H1 (cell line): ENCODE data around the gene LAIR2. TPM values are rescaled to one million over a fixed set of nuclear protein-coding genes. Genes with fewer than 3 reads are reported as not detected.

ENCODE experiments used
- CTCF ChIA-PET: fragments of 300-600 bp; sonication (Branson Sonifier 250); formaldehyde crosslinking; loops from one replicate; lab custom pipeline; 2021; ENCODE audit not compliant: partially characterized antibody; lab: Charles Lee
- POLR2A ChIA-PET: fragments of 300-600 bp; sonication (Branson Sonifier 250); formaldehyde crosslinking; loops from one replicate; lab custom pipeline; 2021; ENCODE audit warnings: inconsistent platforms; ENCODE audit not compliant: partially characterized antibody; lab: Charles Lee
- DNase-seq, 2 experiments: peaks; one replicate each; pipeline versions ENCODE4 v3.0.0 to v3.0.0-alpha.2; 2010 to 2022; ENCODE audit warnings: low spot score in 2 of 2, low read depth in 1 of 2, mixed read lengths in 1 of 2
- FAIRE-seq: peaks from 2 replicates; lab custom pipeline; 2011; peaks lifted over from hg19 to GRCh38; lab: Jason Lieb, UNC
- H2AFZ ChIP-seq: 2 replicates; pipeline ENCODE4 v1.8.1; 2012; ENCODE audit warnings: low read length, inconsistent platforms
- H2AK5ac ChIP-seq: 2 replicates; pipeline ENCODE4 v1.6.1; 2013; ENCODE audit warnings: low read depth, low read length
- H2BK120ac ChIP-seq: replicated peaks from 2 replicates; pipeline ENCODE3; 2013; ENCODE audit warnings: low read depth, low read length, inconsistent platforms
- H2BK12ac ChIP-seq: 2 replicates; pipeline ENCODE4 v1.6.1; 2013; ENCODE audit warnings: low read depth, low read length
- H2BK15ac ChIP-seq: 2 replicates; pipeline ENCODE4 v1.6.1; 2013; ENCODE audit warnings: low read length
- H2BK20ac ChIP-seq: 2 replicates; pipeline ENCODE4 v1.6.1; 2013; ENCODE audit warnings: low read length
- H2BK5ac ChIP-seq: 2 replicates; pipeline ENCODE4 v1.6.1; 2013; ENCODE audit warnings: low read depth, low read length
- H3K14ac ChIP-seq: 2 replicates; pipeline ENCODE4 v1.6.1; 2013; ENCODE audit warnings: inconsistent platforms; ENCODE audit not compliant: insufficient read length
- H3K18ac ChIP-seq: 2 replicates; pipeline ENCODE4 v1.6.1; 2013; ENCODE audit warnings: low read length; ENCODE audit errors: extremely low read depth
- H3K23ac ChIP-seq: 2 replicates; pipeline ENCODE4 v1.6.1; 2013; ENCODE audit warnings: inconsistent platforms; ENCODE audit not compliant: insufficient read length
- H3K23me2 ChIP-seq: 2 replicates; pipeline ENCODE4 v1.6.1; 2013; ENCODE audit warnings: low read depth, low read length
- H3K27ac ChIP-seq: 2 replicates; pipeline ENCODE4 v1.6.1; 2011; ENCODE audit warnings: low read depth, low read length, inconsistent platforms
- H3K27me3 ChIP-seq, 4 experiments: replicated peaks in 1 of 4; 1 replicate in 1 of 4; 2 replicates in 3 of 4; pipeline versions ENCODE4 v1.6.1 to v1.8.1; 2011 to 2013; ENCODE audit warnings: low read length in 3 of 4, mild to moderate bottlenecking in 3 of 4, inconsistent platforms in 2 of 4, mixed read lengths in 2 of 4, moderate library complexity in 1 of 4; ENCODE audit not compliant: control insufficient read depth in 3 of 4, insufficient read depth in 3 of 4; ENCODE audit errors: extremely low read depth in 1 of 4
- H3K36me3 ChIP-seq, 4 experiments: 2 replicates each; pipeline versions ENCODE4 v1.6.1 to v1.8.1; 2011 to 2013; ENCODE audit warnings: mild to moderate bottlenecking in 4 of 4, low read length in 3 of 4, moderate library complexity in 2 of 4, control low read depth in 1 of 4, inconsistent platforms in 1 of 4; ENCODE audit not compliant: insufficient read depth in 4 of 4, control insufficient read depth in 2 of 4
- H3K4ac ChIP-seq: replicated peaks from 2 replicates; pipeline ENCODE3; 2013; ENCODE audit warnings: low read length, low read depth, mixed read lengths, inconsistent platforms; ENCODE audit not compliant: insufficient read length
- H3K4me1 ChIP-seq, 4 experiments: replicated peaks in 1 of 4; 1 replicate in 1 of 4; 2 replicates in 3 of 4; pipeline versions ENCODE4 v1.6.1 to v1.8.1; 2011 to 2013; ENCODE audit warnings: low read length in 3 of 4, inconsistent platforms in 2 of 4, mixed read lengths in 1 of 4; ENCODE audit not compliant: insufficient read depth in 4 of 4, control insufficient read depth in 3 of 4
- H3K4me2 ChIP-seq, 2 experiments: 2 replicates each; pipeline versions ENCODE4 v1.6.1 to v1.8.1; 2011 to 2013; ENCODE audit warnings: low read depth in 2 of 2, low read length in 2 of 2, control low read depth in 1 of 2, inconsistent platforms in 1 of 2, mild to moderate bottlenecking in 1 of 2; ENCODE audit not compliant: insufficient read depth in 1 of 2
- H3K4me3 ChIP-seq, 4 experiments: fragments of 200-600, 300-600 bp in 1 of 4; sonication (generic), shearing (Covaris generic), sonication (Bioruptor Twin) in 1 of 4; 2 replicates each; pipeline versions ENCODE4 v1.5.1 to v1.8.1; 2011 to 2016; ENCODE audit warnings: low read length in 4 of 4, low read depth in 3 of 4, control low read depth in 2 of 4, inconsistent platforms in 2 of 4, mild to moderate bottlenecking in 2 of 4, mixed read lengths in 1 of 4, moderate library complexity in 1 of 4; ENCODE audit not compliant: insufficient read depth in 2 of 4; ENCODE audit errors: extremely low read depth in 1 of 4
- H3K56ac ChIP-seq: replicated peaks from 2 replicates; pipeline ENCODE3; 2013; ENCODE audit warnings: low read depth, mild to moderate bottlenecking, mixed read lengths, low read length, inconsistent platforms; ENCODE audit not compliant: insufficient read length
- H3K79me1 ChIP-seq: 2 replicates; pipeline ENCODE4 v1.6.1; 2013; ENCODE audit warnings: low read depth, low read length, control low read depth
- H3K79me2 ChIP-seq, 2 experiments: 2 replicates each; pipeline versions ENCODE4 v1.6.1 to v1.8.1; 2012 to 2013; ENCODE audit warnings: low read length in 2 of 2, mild to moderate bottlenecking in 2 of 2, inconsistent platforms in 1 of 2; ENCODE audit not compliant: insufficient read depth in 2 of 2, control insufficient read depth in 1 of 2
- H3K9ac ChIP-seq, 4 experiments: replicated peaks in 1 of 4; 1 replicate in 1 of 4; 2 replicates in 3 of 4; pipeline versions ENCODE4 v1.6.1 to v1.8.1; 2011 to 2013; ENCODE audit warnings: low read depth in 3 of 4, low read length in 3 of 4, control low read depth in 2 of 4, mild to moderate bottlenecking in 2 of 4, moderate library complexity in 2 of 4, inconsistent platforms in 1 of 4; ENCODE audit errors: extremely low read depth in 1 of 4
- H3K9me3 ChIP-seq, 2 experiments: 2 replicates each; pipeline versions ENCODE4 v1.6.1 to v1.8.1; 2012 to 2013; ENCODE audit warnings: mild to moderate bottlenecking in 2 of 2, moderate library complexity in 2 of 2, control low read depth in 1 of 2, inconsistent platforms in 1 of 2, low read depth in 1 of 2, low read length in 1 of 2, mixed read lengths in 1 of 2; ENCODE audit not compliant: insufficient read depth in 2 of 2
- H4K20me1 ChIP-seq, 2 experiments: replicated peaks in 1 of 2; 2 replicates each; pipeline versions ENCODE3 to v1.8.1; 2011 to 2013; ENCODE audit warnings: inconsistent platforms in 2 of 2, low read length in 2 of 2, mild to moderate bottlenecking in 1 of 2; ENCODE audit not compliant: insufficient read depth in 2 of 2, control insufficient read depth in 1 of 2
- H4K5ac ChIP-seq: 2 replicates; pipeline ENCODE4 v1.6.1; 2013; ENCODE audit warnings: low read length, low read depth, mixed read lengths, inconsistent platforms; ENCODE audit not compliant: insufficient read length
- H4K8ac ChIP-seq: 2 replicates; pipeline ENCODE4 v1.8.0; 2013; ENCODE audit warnings: mild to moderate bottlenecking, moderate library complexity, low read length, inconsistent platforms; ENCODE audit not compliant: insufficient read depth; ENCODE audit errors: extremely low read depth
- H4K91ac ChIP-seq: replicated peaks from 2 replicates; pipeline ENCODE3; 2013; ENCODE audit warnings: low read length, mixed read lengths, inconsistent platforms; ENCODE audit not compliant: insufficient read length
- SP2 ChIP-seq: IDR thresholded peaks from 2 replicates; pipeline ENCODE4 v1.6.1; 2012; ENCODE audit warnings: mild to moderate bottlenecking, low read length, inconsistent platforms
- WGBS, 2 experiments: shearing (Covaris generic) in 1 of 2; methylation state at CpG; one replicate each; pipeline versions ENCODE4 v1.1.6 to v1.1.7; 2013 to 2015; ENCODE audit warnings: low lambda C conversion rate in 2 of 2, mixed read lengths in 2 of 2, inconsistent platforms in 1 of 2, low coverage in 1 of 2, missing lambda C conversion rate in 1 of 2; ENCODE audit not compliant: insufficient replicate concordance in 2 of 2, insufficient coverage in 1 of 2, insufficient read length in 1 of 2; ENCODE audit errors: extremely low coverage in 1 of 2, missing lambda C conversion rate in 1 of 2; 5-methylcytosine and 5-hydroxymethylcytosine counted together
- polyA plus RNA-seq, 7 experiments: library from polyadenylated mRNA; depleted of rRNA in 3 of 7; stranded (reverse) in 5 of 7; unstranded in 2 of 7; fragments of >200 nt in 5 of 7; fragments of 200-250 nt in 2 of 7; gene quantifications; 1 replicate in 5 of 7; 2 replicates in 1 of 7; 4 replicates in 1 of 7; pipeline versions ENCODE4 v1.2.1 to v1.2.3, GENCODE V29; 2011 to 2013; ENCODE audit warnings: missing spikeins in 2 of 7, mixed read lengths in 2 of 7
- total RNA-seq: library from RNA; stranded (reverse); fragmentation: NEBNext Ultra II Directional; extraction: Animal tissue kit (Norgen Biotek cat#: 25700); gene quantifications from 2 replicates; pipeline ENCODE4 v1.2.1, GENCODE V29; 2021

LAIR2 gene
- total and polyA plus RNA-seq, 2 of the 8 experiments (the other 6 are each of a cell fraction or from before 2014, with no cell fraction given) = not detected

DNA sequence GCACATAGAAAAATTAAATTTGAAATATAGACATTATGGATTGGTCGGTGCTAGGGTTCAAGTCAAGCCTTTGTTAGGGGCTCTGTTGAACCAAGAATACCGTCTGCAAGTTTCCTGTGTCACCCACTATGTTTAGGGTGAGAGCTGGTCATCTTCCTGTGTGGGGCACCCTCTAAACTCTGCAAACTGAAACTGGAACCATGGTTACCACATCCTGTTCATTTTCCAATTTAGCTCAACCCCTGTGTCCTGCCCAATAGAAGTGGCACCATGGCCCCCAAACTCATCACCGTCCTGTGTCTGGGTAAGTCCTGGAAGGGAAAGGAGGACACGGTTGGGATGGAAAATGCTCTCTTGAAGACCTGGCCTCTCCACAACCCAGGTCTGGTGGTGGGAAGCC is 29.9 kb downstream of the LAIR2 start:
- H3K14ac ChIP-seq = no peak overlapping the region
- no peak overlapping the region for H3K4ac ChIP-seq
- H3K4me1 ChIP-seq = no peaks in the 10 kb centered on the region
- H2AFZ ChIP-seq = no peak overlapping the region
- no peaks in the 10 kb centered on the region for H3K23me2 ChIP-seq
- no peak overlapping the region for H4K5ac ChIP-seq
- no peaks in the 10 kb centered on the region for H3K79me2 ChIP-seq
- H2BK15ac ChIP-seq = no peak overlapping the region
- CTCF ChIA-PET = interaction anchor here (0.6 kb wide), 1 partner anchor 10 kb away, joined by 4 read pairs; no protein-coding TSS in a partner anchor
- H3K9me3 ChIP-seq = peaks cover 68 to 81% of the 10 kb centered on the region in 2 experiments
- no peak overlapping the region for H4K8ac ChIP-seq
- no peaks in the 10 kb centered on the region; a peak in 1 of 7 replicates for H3K27me3 ChIP-seq
- H3K79me1 ChIP-seq = no peaks in the 10 kb centered on the region
- H2BK120ac ChIP-seq = no peak overlapping the region
- no peak for TF ChIP-seq SP2
- H4K20me1 ChIP-seq = no peaks in the 10 kb centered on the region
- no peak for FAIRE-seq
- no peak overlapping the region for H2AK5ac ChIP-seq
- no peak overlapping the region for H2BK20ac ChIP-seq
- no peak overlapping the region for H3K56ac ChIP-seq
- no peak overlapping the region for H3K9ac ChIP-seq
- no peak overlapping the region for H3K18ac ChIP-seq
- H3K4me2 ChIP-seq = no peak overlapping the region
- 77% methylated on average over 4 of the region's 4 CpGs; no CpG with 5 or more reads in 1 of the 2 experiments for WGBS, 2 experiments
- DNase-seq = no peak
- H3K23ac ChIP-seq = no peak overlapping the region
- H2BK12ac ChIP-seq = no peak overlapping the region
- no peak overlapping the region for H4K91ac ChIP-seq
- H3K36me3 ChIP-seq = no peaks in the 10 kb centered on the region
- H3K27ac ChIP-seq = no peak overlapping the region
- no peak overlapping the region for H3K4me3 ChIP-seq
- H2BK5ac ChIP-seq = no peak overlapping the region
- POLR2A ChIA-PET = interaction anchor here (0.6 kb wide), 1 partner anchor 64 kb away, joined by 3 read pairs; no protein-coding TSS in a partner anchor
